GM21723 (cell line): ENCODE measurements around the gene ASAP2.
"Not testable (repeated sequence)": the region's sequence is repeated elsewhere in the genome, so short reads cannot be mapped to it uniquely, and the experiment has no call there.

Source experiments
- ATAC-seq: cut with Tn5 transposase; IDR thresholded peaks from one replicate; pipeline ENCODE4 v1.9.1; 2021; ENCODE audit warnings: mild to moderate bottlenecking, moderate library complexity; ENCODE audit not compliant: unreplicated experiment

Gene ASAP2

DNA sequence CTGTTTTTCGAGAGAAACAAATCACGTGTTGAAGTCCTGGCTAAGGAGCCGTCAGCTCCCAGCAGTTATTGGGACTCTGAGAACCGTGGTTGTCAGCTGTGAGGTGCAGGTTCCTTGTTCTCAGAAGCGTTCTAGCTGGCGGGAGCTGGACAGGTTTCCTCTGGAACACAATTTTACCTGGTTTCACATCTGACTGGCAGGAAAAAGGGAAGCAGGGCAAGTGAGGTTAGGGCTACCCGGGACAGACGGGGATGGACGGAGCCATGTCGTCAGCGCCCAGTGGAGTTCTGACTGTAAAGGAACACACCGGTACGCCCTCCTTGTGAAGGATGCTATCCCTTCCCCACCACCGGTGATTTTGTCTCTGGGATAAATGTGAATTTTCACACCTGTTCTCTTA, 190.6 kb downstream of the ASAP2 start:
- ATAC-seq = no peak

DNA sequence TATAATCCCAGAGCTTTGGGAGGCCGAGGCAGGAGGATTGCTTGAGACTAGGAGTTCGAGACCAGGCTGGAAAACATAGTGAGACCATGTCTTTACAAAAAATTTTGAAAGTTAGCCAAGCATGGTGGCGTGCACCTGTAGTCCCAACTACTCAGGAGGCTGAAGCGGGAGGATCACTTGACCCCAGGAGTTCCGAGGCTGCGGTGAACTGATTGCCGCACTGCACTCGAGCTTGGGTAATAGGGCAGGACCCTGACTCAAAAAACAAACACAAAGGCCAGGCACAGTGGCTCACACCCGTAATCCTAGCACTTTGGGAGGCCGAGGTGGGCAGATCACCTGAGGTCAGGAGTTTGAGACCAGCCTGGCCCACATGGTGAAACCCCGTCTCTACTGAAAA, 191.6 kb downstream of the ASAP2 start:
- ATAC-seq = not testable (repeated sequence)

DNA sequence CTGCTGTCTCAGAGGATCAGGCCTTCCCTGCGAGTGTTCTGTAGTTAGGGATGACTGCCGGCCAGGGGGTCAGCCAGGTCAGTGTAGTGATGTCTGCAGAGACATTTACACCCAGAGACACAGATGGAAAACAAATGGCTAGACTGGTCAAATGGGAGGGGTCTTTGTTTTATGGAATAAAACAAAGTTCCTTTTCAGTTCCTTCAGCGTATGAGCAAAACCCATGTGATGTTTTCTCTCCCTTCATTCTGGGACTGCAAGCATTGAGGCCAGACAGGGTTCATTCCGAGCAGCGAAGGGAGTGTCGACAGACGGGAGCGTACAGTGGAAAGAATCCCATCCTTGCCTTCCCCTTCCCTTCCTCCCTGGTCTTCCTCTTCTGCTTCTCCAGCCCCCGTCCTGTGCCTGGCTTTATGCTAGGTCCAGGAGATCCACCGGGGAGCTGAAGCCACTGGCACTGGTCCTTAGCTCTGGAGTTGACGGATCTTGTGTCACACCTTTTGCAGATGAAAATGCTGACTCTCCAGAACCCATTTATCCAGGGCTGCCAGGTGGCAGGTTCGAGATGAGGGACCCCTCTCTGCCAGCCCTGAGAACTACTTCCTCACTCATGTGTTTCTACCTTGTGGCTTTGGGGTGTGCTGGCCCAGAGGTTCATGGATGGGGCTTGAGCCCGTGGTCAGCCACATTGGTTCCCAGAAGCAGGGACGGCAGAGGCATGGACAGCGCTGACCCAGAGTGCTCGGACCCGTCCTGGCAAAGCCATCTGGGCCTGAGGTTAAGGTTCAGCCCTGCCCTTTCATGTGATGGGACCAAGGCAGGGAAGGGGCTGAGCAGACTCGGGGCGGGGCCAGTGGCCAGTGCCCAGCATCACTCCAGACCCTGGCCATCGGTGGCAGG, 192.5 kb downstream of the ASAP2 start:
- ATAC-seq = no peak

DNA sequence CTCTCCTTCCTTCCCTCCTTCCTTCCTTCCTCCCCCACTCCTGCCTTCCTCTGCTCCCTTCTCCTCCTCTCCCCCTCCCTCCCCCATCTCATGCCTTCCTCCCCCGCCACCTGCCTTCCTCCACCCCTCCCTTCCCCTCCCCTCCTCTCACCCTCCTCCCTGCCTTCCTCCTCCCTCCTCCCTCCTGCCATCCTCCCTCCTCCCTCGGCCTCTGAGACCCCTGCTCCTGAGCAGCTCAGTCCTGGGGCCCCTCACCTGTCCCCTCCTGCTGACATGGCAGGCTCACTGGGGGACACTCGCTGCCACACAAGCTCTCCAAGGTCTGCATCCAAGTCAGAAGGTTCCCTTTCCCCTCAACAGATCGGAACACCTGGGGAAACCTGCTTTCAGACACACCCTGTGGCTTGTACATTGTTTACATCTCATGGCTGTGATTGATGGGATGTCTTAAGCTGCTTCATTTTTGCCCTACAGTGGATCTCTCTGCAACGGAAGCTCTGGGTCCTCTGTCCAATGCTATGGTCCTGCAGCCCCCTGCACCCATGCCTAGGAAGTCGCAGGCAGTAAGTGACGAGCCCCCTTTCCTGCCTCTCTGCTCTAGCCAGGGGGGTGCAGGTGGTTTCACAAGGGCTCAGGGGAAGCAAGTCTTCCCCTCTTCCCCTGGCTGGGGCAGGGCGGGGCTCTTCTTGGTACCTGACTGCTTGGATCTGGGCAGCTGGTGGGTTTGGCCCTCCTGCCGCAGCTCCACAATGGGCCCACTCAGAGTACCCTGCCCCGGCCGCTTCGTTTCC, 193.9 kb downstream of the ASAP2 start:
- no peak for ATAC-seq

DNA sequence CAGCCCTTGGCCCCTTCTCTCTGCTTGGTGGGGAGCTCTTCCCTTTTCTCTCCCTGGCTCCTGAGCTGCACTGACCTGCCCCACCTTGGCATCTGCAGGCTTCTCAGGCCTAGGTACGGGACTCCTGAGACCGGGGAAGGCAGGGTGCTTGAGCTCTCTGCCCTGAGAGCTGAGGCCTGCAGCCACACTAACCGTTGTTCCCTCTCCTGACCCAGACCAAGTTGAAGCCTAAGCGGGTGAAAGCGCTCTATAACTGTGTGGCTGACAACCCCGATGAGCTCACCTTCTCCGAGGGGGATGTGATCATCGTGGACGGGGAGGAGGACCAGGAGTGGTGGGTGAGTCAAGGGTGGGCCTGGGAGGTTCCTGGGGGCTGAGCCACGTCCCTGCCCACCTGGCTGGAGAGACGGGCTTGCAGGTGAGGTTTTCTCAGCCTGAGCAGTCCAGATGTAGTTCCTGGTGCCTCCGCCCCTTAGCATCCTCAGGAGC, 194.5 kb downstream of the ASAP2 start:
- no peak for ATAC-seq

DNA sequence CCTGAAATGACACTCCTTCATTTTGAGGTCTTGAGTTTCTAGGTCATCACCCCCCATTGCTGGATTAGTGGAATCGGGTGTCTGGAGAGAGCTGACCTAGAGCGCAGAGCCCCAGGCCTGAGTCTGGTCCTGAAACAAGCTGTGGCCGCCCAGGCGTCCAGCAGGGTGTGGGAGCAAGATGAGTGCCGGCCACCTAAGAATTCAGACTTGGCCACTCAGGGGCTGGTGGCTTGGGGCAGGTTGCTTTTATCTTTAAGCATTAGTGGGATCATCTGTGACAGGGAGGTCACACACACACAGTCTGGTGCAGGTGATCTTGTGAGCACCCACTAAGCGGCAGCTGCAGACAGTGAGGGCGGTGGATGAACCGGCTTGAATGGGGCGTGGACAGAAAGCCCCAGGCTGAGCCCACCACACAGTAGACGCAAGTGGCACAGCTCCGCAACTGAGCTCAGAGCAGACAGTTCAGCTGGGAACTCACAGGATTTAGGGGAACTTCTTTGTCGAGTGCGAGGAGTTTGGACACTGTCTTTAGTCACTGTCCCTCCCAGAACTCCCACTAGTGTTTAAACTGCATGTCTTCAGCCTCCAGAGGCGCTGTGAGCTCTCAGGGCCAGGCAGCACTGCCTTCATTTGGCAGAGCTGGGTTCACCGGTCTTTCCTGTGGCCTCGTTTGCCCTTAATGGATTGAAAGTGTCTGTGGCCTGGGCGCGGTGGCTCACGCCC, 195.2 kb downstream of the ASAP2 start:
- no peak for ATAC-seq

DNA sequence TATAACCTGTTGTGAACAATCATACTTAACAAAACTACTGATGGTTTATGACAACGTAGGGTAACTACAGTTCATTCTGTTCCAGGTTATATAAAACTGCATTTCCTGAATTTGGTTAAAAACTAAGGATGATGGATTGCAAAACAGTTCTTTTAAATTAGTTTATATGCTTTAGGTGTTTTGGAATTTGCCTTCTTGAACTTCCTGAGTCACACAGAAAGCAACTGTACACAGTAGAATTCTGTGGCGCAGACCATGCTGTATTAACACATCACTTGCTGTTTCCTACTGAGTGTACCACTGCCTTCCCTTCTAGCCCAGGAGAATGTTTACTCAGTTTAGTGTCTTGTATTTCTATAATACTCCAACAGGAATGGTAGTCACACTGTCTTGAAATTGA, 197.3 kb downstream of the ASAP2 start:
- no peak for ATAC-seq

DNA sequence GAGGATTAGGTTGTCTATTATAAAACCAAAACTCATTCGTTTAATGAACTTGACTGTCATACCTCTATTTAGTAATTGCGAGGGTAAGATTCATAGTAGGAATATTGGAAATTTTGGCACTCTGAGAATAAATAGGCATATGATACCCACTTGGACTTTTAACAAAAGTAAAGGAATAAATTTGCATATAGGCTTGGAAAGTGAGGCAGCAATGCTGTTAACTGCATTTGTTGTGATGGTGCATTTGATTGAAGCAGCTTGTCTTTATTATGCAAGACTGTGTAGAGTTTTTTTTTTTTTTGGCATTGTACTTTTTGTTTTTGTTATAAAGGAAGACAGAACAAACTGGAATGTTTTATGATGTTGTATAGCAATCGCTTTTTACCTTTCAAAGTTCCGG, 197.8 kb downstream of the ASAP2 start:
- ATAC-seq = no peak

DNA sequence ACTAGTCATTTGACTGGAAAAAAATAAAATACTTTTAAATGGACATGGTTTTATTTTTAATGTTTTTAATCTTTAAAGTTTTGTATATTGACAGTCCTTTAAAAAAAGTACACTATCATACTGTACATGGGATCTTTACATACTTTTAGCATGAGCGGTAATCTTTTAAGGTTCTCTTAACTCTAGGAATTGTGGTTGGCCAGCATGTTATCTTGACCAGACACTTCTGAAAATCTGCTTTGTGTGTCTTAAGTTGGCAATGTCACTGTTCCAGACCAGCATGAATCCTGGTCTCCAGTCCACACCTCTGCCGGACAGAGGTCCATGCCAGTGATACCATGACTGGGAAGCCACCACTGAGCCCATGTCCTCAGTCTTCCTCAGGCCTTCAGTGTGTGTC, 199.0 kb downstream of the ASAP2 start:
- no peak for ATAC-seq

DNA sequence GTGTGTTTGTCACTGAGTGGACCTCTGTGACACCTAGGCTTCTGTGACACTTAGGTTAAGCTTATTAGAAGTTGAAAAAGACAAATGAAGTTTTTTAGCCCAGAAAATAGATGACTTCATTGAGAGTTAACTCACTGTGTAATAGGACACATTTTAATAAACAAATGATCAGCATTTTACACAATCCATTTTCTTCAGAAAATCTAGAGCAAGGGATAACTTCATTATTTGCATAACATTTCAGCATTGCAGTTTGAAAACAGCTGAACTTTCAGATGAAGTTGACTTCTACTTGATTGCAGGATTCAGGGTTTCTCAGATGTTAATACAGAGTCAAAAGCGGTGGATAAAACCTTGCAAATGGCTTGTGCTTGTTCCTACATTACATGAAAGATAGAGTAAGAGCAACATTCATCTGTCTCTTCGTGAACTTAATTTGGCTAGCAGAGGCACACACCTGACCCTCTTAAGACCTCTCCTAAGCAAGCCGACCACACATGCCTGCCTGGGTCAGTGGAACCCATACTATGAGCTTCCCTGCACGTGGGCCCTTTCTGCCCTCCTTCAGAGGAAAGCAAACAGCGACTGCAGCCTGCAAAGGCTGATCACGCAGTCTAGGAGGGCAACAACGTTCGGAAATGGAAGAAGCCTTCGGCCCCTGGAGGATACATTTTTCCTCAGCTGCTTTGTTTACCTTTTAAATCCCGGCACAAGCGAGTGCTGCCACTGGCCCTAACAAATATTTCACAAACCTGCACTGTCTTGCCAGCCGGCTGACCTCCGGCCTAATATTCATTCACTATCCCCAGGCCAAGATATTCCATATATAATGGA, 200.1 kb downstream of the ASAP2 start:
- ATAC-seq = no peak

DNA sequence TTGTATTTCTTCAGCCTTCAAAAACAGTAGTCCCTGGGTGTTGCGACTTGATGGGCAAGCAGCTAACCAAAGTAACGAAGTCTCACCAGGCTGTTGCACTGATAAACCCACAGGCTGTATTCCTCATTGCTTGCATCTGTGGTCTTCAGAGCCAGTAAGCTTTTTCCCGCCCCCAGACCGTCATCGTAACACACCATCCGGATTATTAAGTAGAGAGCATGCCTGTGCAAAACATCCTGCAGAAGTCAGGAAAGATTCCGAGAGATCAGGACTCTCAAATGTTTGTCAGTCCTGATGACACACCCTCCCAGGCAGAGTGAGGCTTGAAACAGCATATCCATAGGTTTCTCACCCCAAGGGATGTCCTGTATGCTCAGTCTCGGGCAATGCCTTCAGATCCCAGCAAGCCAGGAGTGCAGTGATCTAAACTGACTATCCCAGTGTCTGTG, 200.8 kb downstream of the ASAP2 start:
- no peak for ATAC-seq

DNA sequence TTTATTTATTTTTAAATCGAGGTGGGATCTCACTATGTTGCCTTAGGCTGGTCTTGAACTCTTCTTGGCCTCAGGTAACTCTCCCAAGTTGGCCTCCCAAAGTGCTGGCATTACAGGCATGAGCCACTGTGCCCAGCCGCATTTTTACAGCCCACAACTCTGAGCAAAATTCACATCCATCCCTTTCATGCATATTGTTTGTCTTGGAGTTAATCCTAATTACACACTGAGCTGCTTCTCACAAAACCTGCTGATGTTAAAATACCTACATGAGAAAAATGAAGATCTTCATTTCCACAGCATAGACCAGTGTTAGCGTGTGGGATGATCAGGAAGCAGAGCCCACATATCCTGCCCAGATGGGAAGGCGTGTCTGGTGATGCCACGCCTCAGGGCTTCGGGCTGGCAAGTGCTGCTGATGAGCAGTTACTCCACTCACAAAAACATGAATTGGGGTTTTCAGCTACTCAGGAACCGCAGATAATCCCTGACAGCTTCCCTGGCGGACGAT, 202.1 kb downstream of the ASAP2 start:
- ATAC-seq = no peak

DNA sequence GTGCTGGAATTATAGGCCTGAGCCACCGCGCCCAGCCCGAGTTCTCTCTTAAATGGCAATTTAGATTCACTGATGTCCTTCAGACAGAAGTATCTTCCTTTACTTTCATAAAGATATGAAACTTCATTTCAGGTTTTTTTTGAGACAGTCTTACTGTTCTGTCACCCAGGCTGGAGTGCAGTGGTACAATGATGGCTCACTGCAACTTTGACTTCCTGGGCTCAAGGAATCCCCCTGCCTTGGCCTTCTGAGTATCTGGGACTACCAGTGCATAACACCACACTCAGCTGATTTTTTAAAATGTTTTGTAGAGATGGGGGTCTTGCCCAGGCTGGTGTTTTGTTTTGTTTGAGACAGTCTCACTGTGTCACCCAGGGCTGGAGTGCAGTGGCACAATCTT, 203.5 kb downstream of the ASAP2 start:
- ATAC-seq = peak; percentile 85

DNA sequence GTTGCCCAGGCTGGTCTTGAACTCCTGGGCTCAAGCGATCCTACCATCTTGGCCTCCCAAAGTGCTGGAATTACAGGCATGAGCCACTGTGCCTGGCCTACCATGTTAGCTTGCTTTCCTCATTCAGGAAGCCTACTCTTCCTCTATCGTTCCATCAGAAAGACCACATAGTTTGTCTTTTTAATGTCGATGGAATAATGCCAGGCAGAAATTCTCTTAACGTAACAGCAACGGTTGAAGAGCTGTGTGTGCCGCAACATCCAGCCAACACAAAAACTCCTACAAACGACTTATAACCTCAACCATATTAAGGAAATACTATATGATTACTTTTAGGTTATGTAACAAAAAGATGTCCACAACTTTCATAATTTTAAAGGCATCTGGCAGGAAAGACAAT, 206.2 kb downstream of the ASAP2 start:
- no peak for ATAC-seq

DNA sequence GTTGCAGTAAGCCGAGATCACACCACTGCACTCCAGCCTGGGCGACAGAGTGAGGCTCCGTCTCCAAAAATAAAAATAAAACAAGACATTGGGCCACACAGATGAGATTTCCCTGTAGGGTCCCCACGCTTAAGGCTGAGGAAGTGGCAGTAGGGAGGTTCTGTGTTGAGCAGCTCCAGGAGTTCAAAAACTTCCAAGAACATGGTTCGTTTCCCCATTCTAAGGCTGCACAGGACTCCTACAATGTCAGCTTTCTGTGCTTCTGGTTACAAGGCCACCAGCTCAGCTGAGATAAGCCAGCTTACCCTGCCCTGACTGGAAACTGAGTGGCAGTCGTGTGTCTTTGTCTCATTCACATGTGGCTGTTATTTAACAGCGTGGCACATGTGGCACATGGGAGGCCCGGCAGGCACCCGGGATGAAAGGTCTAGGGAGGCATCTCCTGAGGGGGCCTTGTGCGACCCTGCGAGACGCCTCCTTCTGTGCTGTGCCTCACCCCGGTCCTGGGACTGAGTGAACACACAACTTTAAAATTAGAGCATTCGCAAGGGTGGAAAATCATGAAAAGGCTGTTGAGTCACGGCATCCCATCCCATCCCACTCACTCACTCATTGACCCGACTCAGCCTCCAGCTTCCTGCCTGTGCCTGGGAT, 209.0 kb downstream of the ASAP2 start:
- ATAC-seq = no peak

DNA sequence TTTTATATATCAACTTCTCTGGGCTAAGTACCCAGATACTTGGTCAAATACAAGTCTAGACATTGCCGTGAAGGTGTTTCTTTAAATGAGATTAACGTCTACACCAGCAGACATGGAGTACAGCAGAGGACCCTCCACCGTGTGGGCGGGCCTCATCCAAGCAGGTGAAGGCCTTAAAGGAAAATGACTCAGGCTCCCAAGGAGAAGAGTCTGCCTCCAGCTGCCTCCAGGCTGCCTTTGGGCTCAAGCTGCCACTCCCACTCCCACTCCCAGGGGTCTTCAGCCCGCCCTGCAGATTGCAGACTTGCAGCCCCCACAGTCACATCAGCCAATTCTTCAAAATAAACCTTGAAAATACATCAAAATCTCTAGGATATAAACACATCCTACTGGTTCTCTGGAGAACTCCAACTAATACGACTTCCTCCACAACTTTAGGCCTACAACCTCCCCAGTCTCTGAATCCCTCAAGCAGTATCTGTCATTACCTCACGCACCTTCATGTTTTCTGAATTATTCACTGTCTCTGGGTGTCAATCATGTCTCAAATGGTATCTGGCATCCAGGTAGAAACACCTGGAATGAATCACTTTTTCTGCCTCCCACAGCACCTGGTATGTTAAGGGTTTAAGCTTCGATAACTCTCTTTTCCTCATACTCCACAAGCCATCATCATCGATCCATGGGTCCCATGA, 209.8 kb downstream of the ASAP2 start:
- ATAC-seq = no peak

DNA sequence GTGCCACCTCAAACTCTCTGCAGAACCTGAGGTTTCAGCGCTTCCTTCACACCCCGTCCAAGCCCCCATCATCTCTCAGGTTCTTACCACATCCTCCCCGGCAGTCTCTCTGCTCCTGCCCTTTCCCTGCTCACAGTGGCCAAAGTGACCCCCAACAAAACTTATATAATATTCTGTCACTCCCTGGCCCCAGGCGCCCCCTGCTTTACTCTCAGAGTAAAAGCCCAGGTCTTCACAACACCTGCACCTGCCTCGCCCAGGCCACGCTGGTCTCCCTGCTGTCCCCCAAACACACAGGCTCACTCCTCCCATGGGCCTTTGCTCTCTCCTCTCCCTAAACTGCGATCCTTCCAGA, 210.3 kb downstream of the ASAP2 start:
- ATAC-seq = no peak

DNA sequence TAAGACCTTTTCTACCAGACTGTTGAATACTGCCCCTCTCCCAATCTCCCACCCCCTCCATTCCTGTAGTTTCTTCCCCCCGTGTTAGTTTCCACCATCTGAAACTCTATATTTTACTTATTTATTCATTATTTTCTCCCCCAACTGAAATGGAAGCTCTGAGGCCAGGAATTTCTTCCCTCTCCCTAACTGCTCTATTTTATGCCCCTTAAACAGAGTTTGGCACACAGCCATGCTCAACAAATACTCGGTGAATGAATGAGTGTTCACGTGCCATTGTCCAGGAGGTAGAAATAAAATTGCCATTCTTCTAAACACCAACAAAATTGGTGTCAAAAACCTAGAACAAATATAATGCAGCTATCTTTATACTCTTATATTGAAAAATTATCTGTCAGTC, 211.1 kb downstream of the ASAP2 start:
- no peak for ATAC-seq

DNA sequence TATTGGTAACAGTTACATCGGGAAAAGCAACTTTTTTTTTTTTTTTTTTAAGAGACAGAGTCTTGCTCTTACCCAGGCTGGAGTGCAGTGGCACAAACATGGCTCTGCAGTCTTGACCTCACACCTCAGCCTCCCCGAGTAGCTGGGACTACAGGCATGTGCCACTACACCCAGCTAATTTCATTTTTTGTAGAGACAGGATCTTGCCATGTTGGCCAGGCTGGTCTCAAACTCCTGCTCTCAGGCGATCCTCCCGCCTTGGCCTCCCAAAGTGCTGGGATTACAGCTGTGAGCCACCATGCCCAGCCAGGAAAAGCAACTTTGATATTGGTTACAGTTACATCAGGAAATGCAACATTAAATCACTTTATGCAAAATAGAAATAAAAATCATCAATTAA, 212.1 kb downstream of the ASAP2 start:
- ATAC-seq = no peak
